Measurements from ENCODE around the gene CYP1A2. TPM values are rescaled to one million over a fixed set of nuclear protein-coding genes. Genes with fewer than 3 reads are reported as not detected.
A peak's percentile ranks its signal among the peaks of the same experiment; 100 is the strongest.

CYP1A2 gene
- total RNA-seq, 2 experiments from 2014 or later, result not detected

- no peaks in the 10 kb centered on the region for H3K79me2 ChIP-seq (ENCODE audit: insufficient read depth, low read depth, low read length)
- ChIA-PET CTCF (ENCODE audit: unreplicated experiment) (interaction anchor here (0.9 to 2.0 kb wide), 3 partner anchors 11 to 147 kb away, joined by 3 to 6 read pairs (median 5); no protein-coding TSS in a partner anchor), POLR2A (interaction anchor here (0.7 to 1.6 kb wide), 4 partner anchors 12 to 137 kb away, joined by 3 to 4 read pairs (median 3); no protein-coding TSS in a partner anchor)
- no peaks in the 10 kb centered on the region for H3K36me3 ChIP-seq (ENCODE audit: insufficient read depth, low read length)
- intact Hi-C loops (cut with micrococcal nuclease; ENCODE audit: unreplicated experiment), result loop anchor here (1.0 to 10.0 kb wide), 2 partner anchors 134 to 394 kb away; no protein-coding TSS in a partner anchor
- H3K9me3 ChIP-seq (ENCODE audit: low read length), result no peaks in the 10 kb centered on the region
- no peak overlapping the region for H3K4me3 ChIP-seq (ENCODE audit: low read depth, low read length, poor library complexity, severe bottlenecking)
- no TSS peak for BruUV-seq (replicated peaks)
- no peaks in the 10 kb centered on the region for H3K9me2 ChIP-seq (ENCODE audit: insufficient read depth, low read length)
- no peak overlapping the region for H2AFZ ChIP-seq (ENCODE audit: low read length)
- peaks cover 40% of the 10 kb centered on the region for H3K4me1 ChIP-seq (ENCODE audit: insufficient read depth, low read length, poor library complexity, severe bottlenecking)
- no peak overlapping the region for H3K27ac ChIP-seq (ENCODE audit: low read depth, low read length, poor library complexity, severe bottlenecking)
- peak; percentile 68 for DNase-seq (ENCODE audit: low spot score)
- H3K4me2 ChIP-seq (ENCODE audit: low read length), result no peak overlapping the region
- TF ChIP-seq EZH2phosphoT487 (IDR thresholded peaks at IDR 0.05; ENCODE audit: borderline replicate concordance, low read depth, low read length) (no peak), CTCF (conservative IDR thresholded peaks at IDR 0.05; ENCODE audit: low read length) (peak; percentile 94)
- H4K20me1 ChIP-seq (ENCODE audit: insufficient read depth, low read length), result no peaks in the 10 kb centered on the region
Measured at GRCh38 chr15:74768771-74769342, 20.2 kb downstream of the CYP1A2 start.

- no peak overlapping the region for H3K27ac ChIP-seq (ENCODE audit: low read depth, low read length, poor library complexity, severe bottlenecking)
- H3K9me3 ChIP-seq (ENCODE audit: low read length), result no peaks in the 10 kb centered on the region
- CTCF ChIA-PET (ENCODE audit: unreplicated experiment), result interaction anchor here (0.9 to 2.0 kb wide), 2 partner anchors 10 to 135 kb away, joined by 3 to 6 read pairs; no protein-coding TSS in a partner anchor
- DNase-seq (ENCODE audit: low spot score), result no peak
- POLR2A ChIA-PET, result interaction anchor here (0.7 to 1.6 kb wide), 3 partner anchors 12 to 53 kb away, joined by 3 to 4 read pairs (median 3); no protein-coding TSS in a partner anchor
- intact Hi-C loops (cut with micrococcal nuclease; ENCODE audit: unreplicated experiment), result loop anchor here (1.0 to 10.0 kb wide), 3 partner anchors 73 to 395 kb away; partner anchors contain the start of gene ULK3
- H3K4me2 ChIP-seq (ENCODE audit: low read length), result no peak overlapping the region
- no peak overlapping the region for H3K4me3 ChIP-seq (ENCODE audit: low read depth, low read length, poor library complexity, severe bottlenecking)
- peaks cover 46% of the 10 kb centered on the region for H3K4me1 ChIP-seq (ENCODE audit: insufficient read depth, low read length, poor library complexity, severe bottlenecking)
- no peak overlapping the region for H2AFZ ChIP-seq (ENCODE audit: low read length)
- H3K79me2 ChIP-seq (ENCODE audit: insufficient read depth, low read depth, low read length), result no peaks in the 10 kb centered on the region
- BruUV-seq (replicated peaks), result no TSS peak
- H4K20me1 ChIP-seq (ENCODE audit: insufficient read depth, low read length), result no peaks in the 10 kb centered on the region
- H3K9me2 ChIP-seq (ENCODE audit: insufficient read depth, low read length), result no peaks in the 10 kb centered on the region
- H3K36me3 ChIP-seq (ENCODE audit: insufficient read depth, low read length), result no peaks in the 10 kb centered on the region
- TF ChIP-seq EZH2phosphoT487 (IDR thresholded peaks at IDR 0.05; ENCODE audit: borderline replicate concordance, low read depth, low read length) (no peak), CTCF (conservative IDR thresholded peaks at IDR 0.05; ENCODE audit: low read length) (no peak)
Measured at GRCh38 chr15:74769463-74770025, 20.9 kb downstream of the CYP1A2 start.

Measured in OCI-LY7 (cell line).